Colonic mucosa (tissue), 4 donors: Measurements from ENCODE around the gene MRTFA. TPM values are rescaled to one million over a fixed set of nuclear protein-coding genes. Genes with fewer than 3 reads are reported as not detected.

Source experiments
- DNase-seq: peaks from one replicate; pipeline ENCODE4 v3.0.0-alpha.2; 2020
- H3K27ac ChIP-seq: fragments of 200-600 bp; one replicate; pipeline ENCODE4 v1.8.0; 2021
- H3K27me3 ChIP-seq: fragments of 200-600 bp; one replicate; pipeline ENCODE4 v1.8.0; 2021
- H3K36me3 ChIP-seq: fragments of 200-600 bp; one replicate; pipeline ENCODE4 v1.8.0; 2021
- H3K4me1 ChIP-seq: fragments of 200-600 bp; one replicate; pipeline ENCODE4 v1.8.0; 2021; ENCODE audit warnings: mild to moderate bottlenecking
- H3K4me3 ChIP-seq: fragments of 200-600 bp; one replicate; pipeline ENCODE4 v1.8.0; 2021
- H3K9ac ChIP-seq, 2 donors: one replicate each; pipeline ENCODE4 v1.7.0; 2013; ENCODE audit warnings: control low read depth in 2 of 2, low read depth in 2 of 2, low read length in 2 of 2
- H3K9me3 ChIP-seq: fragments of 200-600 bp; one replicate; pipeline ENCODE4 v1.8.0; 2021
- CTCF ChIP-seq: fragments of 200-600 bp; IDR thresholded peaks from one replicate; pipeline ENCODE4 v1.8.0; 2022; ENCODE audit warnings: antibody characterized with exemption, mild to moderate bottlenecking
- intact Hi-C: fragments of 100-400 bp; cut with DNase I; formaldehyde crosslinking; loops from one replicate; pipeline ENCODE4 v1.14.1; 2022
- total RNA-seq, 2 donors: library from RNA; stranded (reverse); fragmentation: NEBNext Ultra II Directional in 1 of 2; extraction: Animal tissue kit (Norgen Biotek cat#: 25700) in 1 of 2; gene quantifications; one replicate each; pipeline ENCODE4 v1.2.1, GENCODE V29; 2021
- donor health status: healthy.
- donor health status: DM: no; HTN: no; CAD: no.
- donor health status: DM: no; HTN: no; CAD: no.

Gene MRTFA
- total RNA-seq, 2 donors from 2014 or later, result 31.9 to 35.6 TPM

GRCh38 chr22:40638261-40638660 is 1.7 kb upstream of the MRTFA start:
- Histone ChIP-seq H3K4me3 (no peak overlapping the region), H3K9ac (no peak overlapping the region), H3K9me3 (no peaks in the 10 kb centered on the region), H3K27me3 (no peaks in the 10 kb centered on the region), H3K27ac (no peak overlapping the region), H3K4me1 (peaks cover 3% of the 10 kb centered on the region), H3K36me3 (no peaks in the 10 kb centered on the region)
- DNase-seq, result no peak
- intact Hi-C loops, result no loop called here
- TF ChIP-seq CTCF, result no peak

- no peak for TF ChIP-seq CTCF
- Histone ChIP-seq H3K4me3 (peak overlapping the region; percentile 46), H3K27ac (peak overlapping the region; percentile 66), H3K9me3 (no peaks in the 10 kb centered on the region), H3K4me1 (peaks cover 3% of the 10 kb centered on the region), H3K27me3 (no peaks in the 10 kb centered on the region), H3K9ac (peak overlapping the region; percentile 91 to 94), H3K36me3 (no peaks in the 10 kb centered on the region)
- DNase-seq, result peak; percentile 43
- intact Hi-C loops, result no loop called here
Measured at GRCh38 chr22:40637183-40638150, 948 bp upstream of the MRTFA start.

GRCh38 chr22:40635940-40636379 is 559 bp downstream of the MRTFA start:
- Histone ChIP-seq H3K36me3 (no peaks in the 10 kb centered on the region), H3K9me3 (no peaks in the 10 kb centered on the region), H3K9ac (peak overlapping the region; percentile 91 to 94), H3K4me3 (peak overlapping the region; percentile 98), H3K27me3 (no peaks in the 10 kb centered on the region), H3K27ac (peak overlapping the region; percentile 86), H3K4me1 (peaks cover 3% of the 10 kb centered on the region)
- intact Hi-C loops, result no loop called here
- no peak for TF ChIP-seq CTCF
- DNase-seq, result peak; percentile 50

GRCh38 chr22:40635043-40635939 is 1.2 kb downstream of the MRTFA start:
- intact Hi-C loops, result no loop called here
- Histone ChIP-seq H3K4me1 (peaks cover 3% of the 10 kb centered on the region), H3K9ac (peak overlapping the region; percentile 91 to 94), H3K27ac (peak overlapping the region; percentile 86), H3K9me3 (no peaks in the 10 kb centered on the region), H3K27me3 (no peaks in the 10 kb centered on the region), H3K36me3 (no peaks in the 10 kb centered on the region), H3K4me3 (peak overlapping the region; percentile 98)
- no peak for TF ChIP-seq CTCF
- no peak for DNase-seq

GRCh38 chr22:40634119-40634903 is 2.2 kb downstream of the MRTFA start:
- intact Hi-C loops, result no loop called here
- no peak for DNase-seq
- TF ChIP-seq CTCF, result no peak
- Histone ChIP-seq H3K27me3 (no peaks in the 10 kb centered on the region), H3K36me3 (no peaks in the 10 kb centered on the region), H3K27ac (no peak overlapping the region), H3K4me1 (peaks cover 3% of the 10 kb centered on the region), H3K9ac (no peak overlapping the region), H3K9me3 (no peaks in the 10 kb centered on the region), H3K4me3 (no peak overlapping the region)
